GDM1 (cell line): Measurements from ENCODE around the gene RIMS4.
A peak's percentile ranks its signal among the peaks of the same experiment; 100 is the strongest.

Experiments
- DNase-seq: peaks from one replicate; lab custom pipeline; 2025; lab: John Stamatoyannopoulos, UW

Gene RIMS4

DNA sequence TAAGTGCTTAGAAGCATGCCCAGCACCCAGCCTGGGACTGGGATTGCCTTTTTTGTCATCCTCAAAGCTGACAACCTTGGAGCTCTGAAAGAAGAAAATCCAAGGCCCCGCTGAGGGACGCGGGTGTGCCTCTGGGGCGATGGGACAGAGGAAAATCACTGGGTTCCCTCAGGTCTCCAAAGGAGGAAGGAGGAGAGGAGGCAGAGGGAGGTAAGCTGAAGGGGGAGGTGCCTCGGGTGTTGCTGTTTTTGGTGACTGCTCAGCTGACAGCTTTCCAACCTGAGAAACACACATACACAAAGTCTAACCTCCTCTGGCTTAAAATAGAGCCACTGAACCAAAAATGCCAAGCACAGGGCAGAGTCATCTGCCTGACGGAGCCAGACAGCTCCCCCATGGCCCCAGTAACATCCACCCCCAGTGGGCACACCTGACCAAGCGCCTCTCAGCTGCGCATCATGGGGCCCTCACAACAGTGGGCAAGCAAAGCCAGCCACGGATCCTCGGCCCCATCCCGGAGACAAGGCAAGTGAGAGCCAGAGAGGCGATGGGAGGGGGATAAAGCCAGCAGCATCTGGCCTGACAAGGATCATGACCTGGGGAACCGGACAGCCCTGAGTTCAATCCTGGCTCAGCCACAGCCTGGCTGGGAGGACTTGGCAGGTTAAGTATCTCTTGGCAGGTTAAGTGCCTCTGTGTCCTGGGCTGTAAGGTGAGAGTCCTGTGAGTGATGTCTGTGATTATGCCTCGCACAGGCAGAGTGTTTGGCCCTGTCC lies 67.9 kb downstream of the RIMS4 start:
- no peak for DNase-seq

DNA sequence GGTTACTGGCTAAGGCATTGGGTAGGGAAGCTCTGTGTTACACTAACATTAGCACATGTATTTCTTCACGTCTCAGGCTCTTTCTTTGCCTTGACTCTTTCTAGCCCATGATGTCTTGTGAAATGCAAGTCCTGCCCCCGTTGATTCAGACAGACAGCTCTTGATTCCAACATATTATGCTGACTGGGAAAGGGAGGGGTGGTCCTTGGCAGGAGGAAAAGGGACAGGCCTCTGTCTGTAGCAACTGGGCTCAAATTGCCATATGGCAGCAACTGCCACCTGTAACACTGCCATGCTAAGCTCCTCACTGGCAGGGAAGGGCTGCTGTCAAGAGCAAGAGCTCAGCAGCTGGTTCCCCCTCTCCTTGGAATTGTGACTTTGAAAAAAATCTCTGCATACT lies 70.4 kb downstream of the RIMS4 start:
- DNase-seq, result no peak

DNA sequence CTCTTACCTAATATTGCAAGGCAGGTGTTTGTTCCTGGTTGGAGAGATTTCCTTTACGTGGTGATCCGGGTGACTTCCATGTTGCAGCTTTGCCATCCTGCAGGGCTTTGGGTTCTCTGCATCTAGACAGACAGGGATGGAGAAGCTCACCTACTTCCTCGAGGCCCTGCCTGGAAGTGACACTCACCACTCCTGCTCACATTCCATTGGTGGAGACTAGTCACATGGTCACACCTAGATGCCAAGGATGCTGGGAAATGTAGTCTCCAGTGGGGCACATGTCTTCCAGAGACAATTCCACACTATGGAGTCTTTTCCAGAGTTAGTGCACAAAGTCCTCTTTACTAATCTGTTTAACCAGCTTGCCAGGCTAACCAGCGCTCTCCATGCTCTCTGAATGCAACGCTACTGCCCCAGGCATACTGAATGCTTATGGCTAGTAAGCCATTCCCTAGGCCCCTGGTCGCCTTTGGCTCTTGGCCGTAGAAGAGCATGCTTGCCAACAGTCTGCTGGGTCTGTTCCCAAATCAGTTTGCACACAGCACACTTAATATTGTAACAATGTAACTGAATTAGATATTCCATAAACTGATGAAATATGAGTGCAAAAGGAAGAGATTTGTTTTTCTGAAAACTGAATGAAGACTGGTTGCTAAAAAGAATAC lies 71.4 kb downstream of the RIMS4 start:
- peak; percentile 67 for DNase-seq

DNA sequence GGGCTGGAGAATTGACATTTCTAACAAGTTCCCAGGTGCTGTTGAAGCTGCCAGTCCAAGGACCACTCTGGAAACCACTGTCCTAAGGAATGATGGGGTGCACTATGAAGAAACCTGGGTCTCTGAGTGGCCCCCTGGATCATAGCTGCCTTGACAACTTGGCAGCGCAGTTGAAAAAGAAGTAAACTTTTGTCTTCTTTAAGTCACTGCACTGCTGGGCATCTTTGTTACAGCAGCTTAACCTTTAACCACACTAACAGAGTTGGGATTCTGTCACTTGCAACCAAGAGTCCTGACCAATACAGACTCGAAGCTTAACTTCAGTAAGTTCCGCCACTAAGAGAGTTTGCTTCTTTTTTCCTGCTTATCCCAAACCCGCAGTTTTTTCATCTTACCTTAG lies 73.2 kb downstream of the RIMS4 start:
- DNase-seq, result no peak

DNA sequence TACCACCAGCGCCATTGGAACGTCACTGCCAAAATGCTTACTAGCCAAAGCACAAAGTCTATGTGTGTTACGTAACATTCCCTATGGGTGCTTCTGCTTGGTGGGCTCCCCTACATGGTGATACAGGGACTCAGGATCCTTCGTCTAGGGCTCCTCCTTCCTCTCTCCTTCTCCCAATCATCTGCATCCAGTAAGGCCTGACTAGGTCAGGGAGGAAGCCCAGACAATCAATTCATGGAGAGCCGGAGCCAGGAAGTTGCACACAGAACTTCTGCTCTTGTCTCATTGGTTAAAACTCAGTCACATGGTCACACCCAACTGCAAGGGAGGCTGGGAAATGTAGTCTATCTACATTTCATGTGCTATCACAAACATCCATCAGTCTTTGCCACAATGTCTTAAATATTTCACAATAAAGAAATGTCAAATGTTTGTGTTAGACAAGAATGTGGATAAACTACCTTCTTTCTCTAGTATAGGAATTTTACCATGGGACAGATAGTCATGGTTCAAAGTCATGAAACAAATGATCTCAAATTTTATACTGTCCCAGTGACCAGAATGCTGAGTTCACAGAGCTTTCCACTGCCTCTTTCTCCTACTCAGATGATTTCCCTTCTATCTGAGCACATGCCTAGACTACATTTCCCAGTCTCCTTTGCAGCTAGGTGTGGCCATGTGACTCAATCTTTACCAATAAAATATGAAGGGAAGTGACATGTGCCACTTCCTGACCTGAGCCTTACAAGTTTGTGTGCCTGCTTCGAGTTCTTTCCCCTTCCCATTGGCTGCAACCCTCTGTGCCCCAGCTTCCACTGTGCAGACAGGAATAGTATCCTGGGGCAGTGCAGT lies 74.0 kb downstream of the RIMS4 start:
- DNase-seq, result peak; percentile 44

DNA sequence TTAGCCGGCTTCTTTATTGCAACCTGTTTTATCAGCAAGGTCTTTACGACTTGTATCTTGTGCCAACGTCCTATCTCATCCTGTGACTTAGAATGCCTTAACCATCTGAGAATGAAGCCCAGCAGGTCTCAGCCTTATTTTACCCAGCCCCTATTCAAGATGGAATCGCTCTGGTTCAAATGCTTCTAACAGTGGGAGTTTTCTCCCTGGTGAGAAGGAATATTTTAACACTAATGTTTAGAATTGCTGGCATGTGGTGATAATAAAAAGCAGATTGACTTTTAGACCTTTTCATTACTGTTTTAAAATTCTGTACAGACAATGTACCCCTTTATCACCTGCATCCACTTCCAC lies 74.6 kb downstream of the RIMS4 start:
- no peak for DNase-seq

GRCh38 chr20:44734938-44735337 lies 75.4 kb downstream of the RIMS4 start:
- DNase-seq, result no peak

- peak; percentile 42 for DNase-seq
These were observed 76.8 kb downstream of the RIMS4 start for GRCh38 chr20:44733341-44734069.

- DNase-seq, result no peak
These were observed 78.0 kb downstream of the RIMS4 start for GRCh38 chr20:44732327-44732726.

DNA sequence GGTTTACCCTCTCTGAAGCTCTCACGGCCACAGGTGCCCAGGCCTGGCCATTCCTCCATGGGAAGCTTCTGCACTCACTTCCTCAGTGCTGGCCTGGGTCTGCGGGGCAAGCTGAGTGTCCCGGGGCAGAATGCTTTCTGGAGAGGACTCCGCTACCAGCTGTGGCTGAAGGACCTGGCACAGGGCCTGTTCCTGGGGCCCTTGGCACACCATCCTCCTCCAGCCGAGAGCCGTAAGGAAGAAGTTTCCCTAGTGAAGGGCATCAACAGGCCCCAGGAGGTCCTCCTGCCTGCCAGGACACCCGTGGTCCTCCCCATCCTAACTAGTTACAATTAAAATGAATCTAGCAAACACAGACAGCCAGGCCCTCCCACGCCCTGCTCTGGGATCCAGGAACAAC lies 78.7 kb downstream of the RIMS4 start:
- no peak for DNase-seq

- no peak for DNase-seq
These were observed 79.9 kb downstream of the RIMS4 start for GRCh38 chr20:44730441-44730840.

GRCh38 chr20:44728801-44729443 lies 81.4 kb downstream of the RIMS4 start:
- DNase-seq, result no peak

DNA sequence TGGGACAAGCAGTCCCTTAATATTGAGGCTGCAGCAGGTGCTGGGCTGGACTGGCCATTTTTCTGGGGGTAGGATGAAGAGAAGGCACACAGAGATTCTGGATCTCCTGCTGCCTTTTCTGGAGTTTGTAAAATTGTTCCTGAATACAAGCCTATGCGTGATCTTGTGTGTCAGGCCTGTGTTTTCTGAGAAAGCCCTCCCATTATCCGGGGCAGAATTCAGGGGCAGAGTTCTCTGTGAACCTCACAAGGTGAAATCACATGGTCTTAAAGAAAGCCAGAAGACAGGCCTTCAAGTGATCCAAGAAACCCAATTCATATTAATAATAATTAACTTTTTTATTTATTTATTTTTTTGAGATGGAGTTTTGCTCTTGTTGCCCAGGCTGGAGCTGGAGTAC lies 82.7 kb downstream of the RIMS4 start:
- DNase-seq, result no peak

- no peak for DNase-seq
These were observed 83.3 kb downstream of the RIMS4 start for GRCh38 chr20:44727039-44727438.

DNA sequence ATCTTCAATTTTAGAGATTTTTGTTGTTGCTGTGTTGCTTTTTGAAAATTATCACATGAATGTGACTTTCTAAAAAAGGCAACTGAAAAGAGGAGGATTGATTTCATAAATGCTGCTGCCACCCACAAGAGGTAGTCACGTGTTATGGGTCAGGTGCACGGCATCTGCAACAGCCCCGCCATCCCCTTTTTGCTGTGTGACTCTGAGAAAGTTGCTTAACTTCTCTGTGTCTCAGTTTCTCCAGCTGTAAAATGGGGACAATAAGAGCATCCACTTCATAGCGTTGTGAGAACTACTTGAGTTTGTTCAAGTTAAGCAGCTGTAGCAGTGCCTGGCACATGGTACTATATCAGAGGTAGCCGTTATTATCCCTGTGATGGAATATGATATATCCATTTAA lies 84.5 kb downstream of the RIMS4 start:
- no peak for DNase-seq

DNA sequence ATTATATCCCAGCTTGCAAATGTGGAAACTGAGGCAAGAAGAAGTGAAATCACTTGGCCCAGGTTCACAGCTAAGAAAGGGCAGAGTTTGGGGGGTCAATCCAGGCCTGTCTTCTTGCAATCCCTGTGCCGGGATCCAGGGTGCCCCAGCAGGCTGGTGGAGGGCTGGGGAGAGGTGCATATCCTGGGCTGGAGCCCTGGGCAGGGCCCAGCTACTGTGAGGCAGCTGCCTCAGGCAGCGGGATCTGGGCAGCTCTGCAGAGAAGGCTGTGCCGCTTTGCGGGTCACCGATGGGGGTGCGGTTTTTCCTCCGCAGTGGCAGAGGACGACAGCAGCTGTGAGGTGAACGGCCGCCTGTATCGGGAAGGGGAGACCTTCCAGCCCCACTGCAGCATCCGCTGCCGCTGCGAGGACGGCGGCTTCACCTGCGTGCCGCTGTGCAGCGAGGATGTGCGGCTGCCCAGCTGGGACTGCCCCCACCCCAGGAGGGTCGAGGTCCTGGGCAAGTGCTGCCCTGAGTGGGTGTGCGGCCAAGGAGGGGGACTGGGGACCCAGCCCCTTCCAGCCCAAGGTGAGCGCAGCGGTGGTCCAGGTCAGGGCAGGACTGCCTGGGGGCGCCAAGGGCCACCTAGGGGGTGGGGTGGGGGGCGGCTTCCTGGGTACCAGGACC lies 85.8 kb downstream of the RIMS4 start:
- no peak for DNase-seq

- DNase-seq, result no peak
These were observed 86.5 kb downstream of the RIMS4 start for GRCh38 chr20:44723798-44724362.

GRCh38 chr20:44723391-44723790 lies 87.0 kb downstream of the RIMS4 start:
- no peak for DNase-seq

DNA sequence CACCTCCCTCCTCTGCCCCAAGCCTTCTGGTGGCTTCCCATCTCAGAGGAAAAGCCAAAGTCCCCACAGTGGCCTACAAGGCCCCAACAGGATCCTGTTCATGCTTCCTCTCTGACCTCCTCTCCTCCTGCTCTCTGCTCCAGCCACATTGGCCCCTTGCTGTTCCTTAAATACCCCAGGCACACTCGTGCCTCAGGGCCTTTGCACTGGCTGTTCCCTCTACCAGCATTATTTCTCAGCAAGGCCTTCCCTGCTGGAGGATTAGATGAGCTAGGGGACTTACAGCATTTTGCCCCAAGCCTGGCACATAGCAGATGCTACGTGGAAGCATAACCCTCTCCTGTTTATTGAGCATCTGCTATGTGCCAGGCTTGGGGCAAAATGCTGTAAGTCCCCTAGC lies 87.4 kb downstream of the RIMS4 start:
- DNase-seq, result no peak

- no peak for DNase-seq
These were observed 88.6 kb downstream of the RIMS4 start for GRCh38 chr20:44721785-44722054.
